Activated B cell treated with CpG ODN at 0.5 μM for 24 hours (primary cell): ENCODE results near the gene MTHFS. TPM values are rescaled to one million over a fixed set of nuclear protein-coding genes. Genes with fewer than 3 reads are reported as not detected.
"Not testable (repeated sequence)": the region's sequence is repeated elsewhere in the genome, so short reads cannot be mapped to it uniquely, and the experiment has no call there.

Experiments used
- ATAC-seq: fragments of 200-7000 bp; cut with Tn5 transposase; one replicate; pipeline ENCODE4 v1.10.0; 2021; ENCODE audit warnings: low read depth, mild to moderate bottlenecking, moderate library complexity
- CTCF ChIA-PET: fragments of 350-600 bp; sonication (Branson Sonifier 250); formaldehyde crosslinking; loops from one replicate; lab custom pipeline; 2021; ENCODE audit warnings: antibody characterized with exemption; lab: Charles Lee
- POLR2A ChIA-PET: fragments of 350-600 bp; sonication (Branson Sonifier 250); formaldehyde crosslinking; loops from one replicate; lab custom pipeline; 2021; ENCODE audit warnings: antibody characterized with exemption; lab: Charles Lee
- DNase-seq: peaks from one replicate; pipeline ENCODE4 v3.0.0; 2022
- H3K27ac Mint-ChIP-seq: one replicate; pipeline ENCODE4 v1.8.0; 2020; ENCODE audit warnings: mixed read lengths
- H3K27me3 Mint-ChIP-seq: one replicate; pipeline ENCODE4 v1.8.0; 2021; ENCODE audit warnings: mixed read lengths
- H3K36me3 Mint-ChIP-seq: one replicate; pipeline ENCODE4 v1.8.0; 2021; ENCODE audit warnings: low read depth, mixed read lengths
- H3K4me1 Mint-ChIP-seq: one replicate; pipeline ENCODE4 v1.8.0; 2021; ENCODE audit warnings: mixed read lengths
- H3K4me3 Mint-ChIP-seq: one replicate; pipeline ENCODE4 v1.8.0; 2020; ENCODE audit warnings: mild to moderate bottlenecking, mixed read lengths
- H3K9me3 Mint-ChIP-seq: one replicate; pipeline ENCODE4 v1.8.0; 2020; ENCODE audit warnings: mixed read lengths
- intact Hi-C: fragments of 100-400 bp; cut with micrococcal nuclease; formaldehyde crosslinking; loops from one replicate; pipeline ENCODE4 v1.15.1; 2024
- total RNA-seq: library from RNA; stranded (reverse); gene quantifications from 2 replicates; pipeline ENCODE4 v1.2.3, GENCODE V29; 2022
- TF ChIP-seq, protein P1 (sequence below): fragments of 200-600 bp; IDR thresholded peaks from one replicate; pipeline ENCODE4 v1.8.0; 2022; ENCODE audit warnings: antibody characterized with exemption, mild to moderate bottlenecking

MTHFS gene
- total RNA-seq, 1 donor from 2014 or later = 29.5 TPM

DNA sequence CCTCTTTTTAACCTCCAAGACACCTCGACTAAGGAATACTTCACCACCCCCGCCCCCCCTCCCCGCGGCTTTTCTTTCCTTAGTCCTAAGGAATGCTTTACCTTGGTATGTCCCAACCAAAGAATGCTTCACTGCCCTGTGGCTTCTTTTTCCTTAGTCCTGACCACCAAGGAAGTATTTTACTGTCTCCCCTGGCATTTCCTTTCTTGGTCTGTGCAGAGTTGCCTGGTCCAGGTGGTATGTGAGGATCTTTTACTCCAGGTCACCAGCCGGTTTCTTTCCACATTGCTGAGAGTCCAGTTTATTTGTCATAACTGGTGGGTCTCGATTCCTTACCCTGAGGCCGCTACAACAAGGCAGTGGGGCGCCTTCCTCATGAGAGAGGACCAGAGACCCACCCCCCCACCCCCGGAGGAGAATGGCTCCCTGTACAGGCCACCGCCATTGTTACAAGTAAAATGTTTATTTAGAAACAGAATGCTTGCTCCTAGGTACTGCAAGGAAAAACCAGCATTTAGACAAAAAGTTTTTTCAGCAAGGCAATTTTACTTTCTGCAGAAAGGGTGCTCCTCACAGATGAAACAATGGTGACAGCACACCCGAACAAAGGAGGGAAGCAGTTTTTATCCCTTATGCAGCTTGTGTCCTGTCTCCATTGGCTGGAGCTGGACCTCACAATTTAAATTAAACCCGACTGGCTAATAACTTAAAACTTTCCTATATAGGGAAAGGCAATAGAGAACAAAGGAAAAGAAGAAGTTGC is 23.1 kb upstream of the MTHFS start:
- no peak for ATAC-seq
- ChIA-PET POLR2A (no interaction called here), CTCF (interaction anchor here (1.2 kb wide), 1 partner anchor 73 kb away, joined by 3 read pairs; no protein-coding TSS in a partner anchor)
- intact Hi-C loops = no loop called here
- DNase-seq = no peak
- H3K27ac Mint-ChIP-seq = no peak overlapping the region
- peaks cover 69% of the 10 kb centered on the region for H3K36me3 Mint-ChIP-seq
- H3K4me3 Mint-ChIP-seq = no peak overlapping the region
- H3K4me1 Mint-ChIP-seq = peaks cover 26% of the 10 kb centered on the region
- TF ChIP-seq, protein P1, sequence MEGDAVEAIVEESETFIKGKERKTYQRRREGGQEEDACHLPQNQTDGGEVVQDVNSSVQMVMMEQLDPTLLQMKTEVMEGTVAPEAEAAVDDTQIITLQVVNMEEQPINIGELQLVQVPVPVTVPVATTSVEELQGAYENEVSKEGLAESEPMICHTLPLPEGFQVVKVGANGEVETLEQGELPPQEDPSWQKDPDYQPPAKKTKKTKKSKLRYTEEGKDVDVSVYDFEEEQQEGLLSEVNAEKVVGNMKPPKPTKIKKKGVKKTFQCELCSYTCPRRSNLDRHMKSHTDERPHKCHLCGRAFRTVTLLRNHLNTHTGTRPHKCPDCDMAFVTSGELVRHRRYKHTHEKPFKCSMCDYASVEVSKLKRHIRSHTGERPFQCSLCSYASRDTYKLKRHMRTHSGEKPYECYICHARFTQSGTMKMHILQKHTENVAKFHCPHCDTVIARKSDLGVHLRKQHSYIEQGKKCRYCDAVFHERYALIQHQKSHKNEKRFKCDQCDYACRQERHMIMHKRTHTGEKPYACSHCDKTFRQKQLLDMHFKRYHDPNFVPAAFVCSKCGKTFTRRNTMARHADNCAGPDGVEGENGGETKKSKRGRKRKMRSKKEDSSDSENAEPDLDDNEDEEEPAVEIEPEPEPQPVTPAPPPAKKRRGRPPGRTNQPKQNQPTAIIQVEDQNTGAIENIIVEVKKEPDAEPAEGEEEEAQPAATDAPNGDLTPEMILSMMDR = no peak
- no peaks in the 10 kb centered on the region for H3K27me3 Mint-ChIP-seq
- peaks cover 14% of the 10 kb centered on the region for H3K9me3 Mint-ChIP-seq

DNA sequence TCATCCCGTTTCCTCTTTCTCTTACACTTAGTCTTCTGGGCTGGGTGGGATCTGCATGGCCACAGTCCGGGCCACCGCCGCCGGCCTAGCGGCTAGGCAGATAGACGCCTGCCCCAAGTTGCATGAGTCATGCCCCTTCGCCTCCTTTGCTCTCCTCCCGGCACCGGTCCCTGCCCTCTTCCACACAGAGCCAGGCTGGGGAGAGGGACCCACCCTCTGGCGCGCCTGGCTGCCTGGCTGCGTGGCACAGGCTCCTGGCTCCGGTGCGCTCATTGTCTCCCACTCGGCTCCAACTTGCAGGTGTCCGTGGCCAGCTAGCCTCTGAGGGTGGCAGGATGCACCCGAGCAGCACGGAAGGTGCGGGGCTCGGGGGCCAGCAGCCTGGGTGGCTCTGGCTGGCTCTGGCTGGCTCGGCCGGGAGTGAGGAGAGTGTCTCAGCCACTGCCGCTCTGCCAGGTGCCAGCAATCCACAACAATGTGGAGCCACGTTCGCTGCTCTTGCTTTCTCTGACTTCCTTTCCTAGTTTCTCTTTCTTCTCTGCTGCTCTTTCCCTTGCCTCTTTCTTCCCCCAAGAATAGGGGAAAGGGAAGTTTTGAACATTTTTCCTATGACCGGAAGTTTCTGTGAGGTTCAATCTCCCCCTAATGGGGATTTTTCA is 22.4 kb upstream of the MTHFS start:
- Mint-ChIP-seq H3K36me3 (peaks cover 75% of the 10 kb centered on the region), H3K27ac (no peak overlapping the region), H3K27me3 (no peaks in the 10 kb centered on the region), H3K9me3 (peaks cover 17% of the 10 kb centered on the region), H3K4me3 (no peak overlapping the region), H3K4me1 (peaks cover 24% of the 10 kb centered on the region)
- DNase-seq = no peak
- CTCF ChIA-PET = no interaction called here
- ATAC-seq = no peak
- TF ChIP-seq, protein P1 = no peak
- intact Hi-C loops = no loop called here
- POLR2A ChIA-PET = no interaction called here

DNA sequence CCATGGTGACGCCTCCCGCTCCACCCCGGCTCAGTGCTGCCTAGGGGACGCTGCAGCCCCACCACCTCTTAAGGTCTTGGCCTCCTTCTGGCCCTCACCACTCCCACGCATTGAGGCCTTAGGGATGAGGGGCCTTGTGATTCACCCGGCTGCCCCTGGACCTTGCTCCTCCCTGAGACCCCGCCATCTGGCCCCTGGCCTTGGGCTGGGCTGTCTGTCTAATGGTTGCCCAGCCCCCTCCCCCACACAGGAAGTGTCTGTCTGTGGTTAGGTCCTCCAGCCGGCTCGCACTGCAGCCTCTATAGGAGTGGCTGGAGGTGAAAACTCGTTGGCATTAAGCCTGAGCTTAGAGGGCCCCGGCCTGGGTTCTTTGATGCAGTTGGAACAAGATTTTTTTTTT is 21.5 kb upstream of the MTHFS start:
- Mint-ChIP-seq H3K4me3 (no peak overlapping the region), H3K27me3 (no peaks in the 10 kb centered on the region), H3K4me1 (peaks cover 19% of the 10 kb centered on the region), H3K9me3 (peaks cover 20% of the 10 kb centered on the region), H3K27ac (no peak overlapping the region), H3K36me3 (peaks cover 72% of the 10 kb centered on the region)
- ChIA-PET POLR2A (no interaction called here), CTCF (no interaction called here)
- ATAC-seq (no peak), DNase-seq (no peak)
- TF ChIP-seq, protein P1 = no peak
- intact Hi-C loops = no loop called here

DNA sequence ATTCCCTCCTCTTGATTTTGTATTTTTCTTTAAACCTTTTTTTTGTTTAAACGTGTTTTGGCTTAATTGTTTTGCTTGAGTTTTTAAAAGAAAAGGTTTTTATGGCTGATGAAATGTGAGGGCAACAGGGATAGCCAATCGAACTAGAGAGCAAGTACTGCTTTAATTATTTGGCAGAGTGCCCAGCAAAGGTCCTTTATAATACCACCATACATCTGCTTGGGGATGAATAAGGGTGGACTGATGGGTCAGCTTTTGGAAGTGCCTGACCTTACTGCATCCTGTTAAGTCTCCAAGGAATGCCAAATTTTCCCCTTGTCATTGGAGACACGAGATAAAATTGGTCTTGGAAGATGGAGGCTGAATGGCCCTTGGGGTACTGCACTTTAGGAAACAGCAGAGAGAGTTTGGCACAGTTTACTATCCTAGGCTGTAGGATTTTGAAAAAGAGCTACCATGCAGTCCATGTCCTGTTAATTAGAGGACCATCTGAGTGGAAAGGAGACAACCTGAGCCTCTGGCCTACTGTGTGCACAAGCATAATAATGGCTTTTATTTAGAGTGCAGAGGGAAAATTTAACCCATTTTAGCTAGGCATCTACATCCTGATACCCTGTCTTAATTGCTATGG is 19.8 kb upstream of the MTHFS start:
- TF ChIP-seq, protein P1 = no peak
- no peak for ATAC-seq
- Mint-ChIP-seq H3K27ac (no peak overlapping the region), H3K4me3 (no peak overlapping the region), H3K9me3 (peaks cover 20% of the 10 kb centered on the region), H3K4me1 (peaks cover 4% of the 10 kb centered on the region), H3K36me3 (peaks cover 63% of the 10 kb centered on the region), H3K27me3 (no peaks in the 10 kb centered on the region)
- intact Hi-C loops = no loop called here
- ChIA-PET POLR2A (interaction anchor here (0.6 kb wide), 2 partner anchors 64 to 140 kb away, joined by 3 to 4 read pairs; no protein-coding TSS in a partner anchor), CTCF (no interaction called here)
- no peak for DNase-seq

DNA sequence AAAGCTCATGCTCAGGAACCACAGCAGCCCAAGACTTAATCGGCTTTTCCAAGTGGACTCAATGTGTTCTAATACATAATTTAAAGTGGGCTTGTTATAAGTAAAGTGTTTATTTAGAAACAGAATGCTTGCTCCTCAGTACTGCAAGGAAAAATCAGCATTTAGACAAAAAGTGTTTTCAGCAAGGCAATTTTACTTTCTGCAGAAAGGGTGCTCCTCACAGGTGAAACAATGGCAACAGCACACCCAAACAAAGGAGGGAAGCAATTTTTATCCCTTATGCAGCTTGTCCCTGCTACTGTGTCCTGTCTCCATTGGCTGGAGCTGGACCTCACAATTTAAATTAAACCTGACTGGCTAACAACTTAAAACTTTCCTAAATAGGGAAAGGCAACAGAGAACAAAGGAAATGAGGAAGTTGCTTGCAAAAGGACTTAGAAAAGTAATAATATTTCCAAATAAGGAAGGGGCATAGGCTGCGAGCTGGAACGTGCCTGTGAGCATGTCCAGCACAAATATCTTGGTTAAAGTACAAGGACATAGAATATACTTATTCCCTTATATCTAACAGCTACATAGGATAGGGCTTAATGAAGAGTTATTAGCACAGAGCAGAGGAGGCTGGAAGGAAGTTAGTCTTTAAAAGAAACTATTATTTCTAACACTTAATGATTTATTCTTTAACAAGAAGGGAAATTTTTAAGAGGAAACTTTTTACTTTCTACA is 19.1 kb upstream of the MTHFS start:
- CTCF ChIA-PET, H3K4me1 Mint-ChIP-seq, intact Hi-C loops, H3K27me3 Mint-ChIP-seq, H3K4me3 Mint-ChIP-seq, H3K27ac Mint-ChIP-seq, ATAC-seq, DNase-seq: not testable (repeated sequence)
- Mint-ChIP-seq H3K9me3 (peaks cover 16% of the 10 kb centered on the region), H3K36me3 (peaks cover 57% of the 10 kb centered on the region)
- POLR2A ChIA-PET = interaction anchor here (1.1 to 3.3 kb wide), 2 partner anchors 7 to 12 kb away, joined by 3 to 24 read pairs; no protein-coding TSS in a partner anchor
